HepG2 (cell line): ENCODE results near the gene CLBA1. TPM values are rescaled to one million over a fixed set of nuclear protein-coding genes. Genes with fewer than 3 reads are reported as not detected.

Experiments used
- AGO2 ChIP-seq: fragments of 200-400 bp; formaldehyde crosslinking; optimal IDR thresholded peaks from 2 replicates; pipeline ENCODE3; 2017; ENCODE audit warnings: mild to moderate bottlenecking, low read depth, low read length, moderate library complexity
- CBX5 ChIP-seq: sonication (generic); formaldehyde crosslinking; IDR thresholded peaks from 2 replicates; pipeline ENCODE4 v1.4.0; 2020; ENCODE audit warnings: missing genetic modification reagents, borderline replicate concordance
- HNRNPLL ChIP-seq: fragments of 200-400 bp; formaldehyde crosslinking; IDR thresholded peaks from 2 replicates; pipeline ENCODE4 v1.6.1; 2017; ENCODE audit warnings: mild to moderate bottlenecking, low read depth, low read length; ENCODE audit not compliant: poor library complexity, severe bottlenecking
- HOMEZ ChIP-seq: IDR thresholded peaks from 2 replicates; pipeline ENCODE4 v1.6.1; 2016; ENCODE audit warnings: low read depth
- HOXA9 ChIP-seq: sonication (generic); formaldehyde crosslinking; IDR thresholded peaks from 2 replicates; pipeline ENCODE4 v1.8.1; 2022; ENCODE audit warnings: missing genetic modification reagents, mild to moderate bottlenecking, moderate library complexity, borderline replicate concordance
- PHF8 ChIP-seq: sonication (generic); formaldehyde crosslinking; IDR thresholded peaks from 2 replicates; pipeline ENCODE4 v1.5.0; 2020; ENCODE audit warnings: missing genetic modification reagents
- RFX1 ChIP-seq: fragments of 450-650 bp; IDR thresholded peaks from 2 replicates; pipeline ENCODE4 v1.6.1; 2017
- ZBTB38 ChIP-seq: sonication (generic); formaldehyde crosslinking; IDR thresholded peaks from 2 replicates; pipeline ENCODE4 v1.5.1; 2020; ENCODE audit warnings: mild to moderate bottlenecking, missing genetic modification reagents
- ZFP36L1 ChIP-seq: sonication (generic); formaldehyde crosslinking; IDR thresholded peaks from 2 replicates; pipeline ENCODE4 v1.8.0; 2022; ENCODE audit warnings: mild to moderate bottlenecking, missing genetic modification reagents, moderate library complexity
- ZNF136 ChIP-seq: sonication (generic); formaldehyde crosslinking; IDR thresholded peaks from 2 replicates; pipeline ENCODE4 v1.8.1; 2022; ENCODE audit warnings: low read depth, mild to moderate bottlenecking, moderate library complexity, missing genetic modification reagents
- ZNF333 ChIP-seq: sonication (generic); formaldehyde crosslinking; IDR thresholded peaks from 2 replicates; pipeline ENCODE4 v1.4.0; 2020; ENCODE audit warnings: mild to moderate bottlenecking, missing genetic modification reagents, borderline replicate concordance
- ZNF580 ChIP-seq: IDR thresholded peaks from 2 replicates; pipeline ENCODE4 v1.6.1; 2016; ENCODE audit warnings: low read depth, borderline replicate concordance
- ZNF672 ChIP-seq: sonication (generic); formaldehyde crosslinking; IDR thresholded peaks from 2 replicates; pipeline ENCODE4 v1.8.1; 2022; ENCODE audit warnings: missing genetic modification reagents
- ZNF883 ChIP-seq: sonication (generic); formaldehyde crosslinking; IDR thresholded peaks from 2 replicates; pipeline ENCODE4 v1.5.1; 2020; ENCODE audit warnings: mild to moderate bottlenecking, missing genetic modification reagents; ENCODE audit errors: not compliant biosample characterization
- polyA plus RNA-seq, 8 experiments: library from polyadenylated mRNA; depleted of rRNA in 3 of 8; stranded (reverse) in 7 of 8; unstranded in 1 of 8; fragments of >200 nt; fragmentation: Illumina TruSeq in 4 of 8; extraction: Trizol in 4 of 8; gene quantifications; 2 replicates each; pipeline versions ENCODE4 v1.2.1 to v1.2.3, GENCODE V29; 2011 to 2016; ENCODE audit warnings: low read depth in 4 of 8, missing spikeins in 1 of 8, mixed read lengths in 1 of 8; ENCODE audit not compliant: insufficient read depth in 1 of 8
- total RNA-seq, 5 experiments: library from RNA; depleted of rRNA; stranded (reverse); fragments of >200 nt; fragmentation: Illumina TruSeq; extraction: Trizol; gene quantifications; 2 replicates each; pipeline ENCODE4 v1.2.3, GENCODE V29; 2016; ENCODE audit warnings: low read depth in 1 of 5
- TF ChIP-seq, protein P1 (sequence below), 2 experiments: sonication (generic) in 1 of 2; formaldehyde crosslinking in 1 of 2; IDR thresholded peaks; 2 replicates each; pipeline versions ENCODE4 v1.6.1 to v1.9.0; 2014 to 2022; ENCODE audit warnings: antibody characterized with exemption in 1 of 2, borderline replicate concordance in 1 of 2, inconsistent platforms in 1 of 2, low read depth in 1 of 2, missing genetic modification reagents in 1 of 2
- TF ChIP-seq, protein P2 (sequence below): sonication (generic); formaldehyde crosslinking; IDR thresholded peaks from 2 replicates; pipeline ENCODE4 v1.5.0; 2020; ENCODE audit warnings: mild to moderate bottlenecking, missing genetic modification reagents, moderate library complexity
- TF ChIP-seq, protein P3 (sequence below): sonication (generic); formaldehyde crosslinking; IDR thresholded peaks from 2 replicates; pipeline ENCODE4 v1.9.0; 2022; ENCODE audit warnings: missing genetic modification reagents, mild to moderate bottlenecking, borderline replicate concordance

Gene CLBA1
- total and polyA plus RNA-seq, 2 of the 13 experiments (the other 11 are each of a cell fraction or from before 2014, with no cell fraction given) = 1.2 to 1.4 TPM

DNA sequence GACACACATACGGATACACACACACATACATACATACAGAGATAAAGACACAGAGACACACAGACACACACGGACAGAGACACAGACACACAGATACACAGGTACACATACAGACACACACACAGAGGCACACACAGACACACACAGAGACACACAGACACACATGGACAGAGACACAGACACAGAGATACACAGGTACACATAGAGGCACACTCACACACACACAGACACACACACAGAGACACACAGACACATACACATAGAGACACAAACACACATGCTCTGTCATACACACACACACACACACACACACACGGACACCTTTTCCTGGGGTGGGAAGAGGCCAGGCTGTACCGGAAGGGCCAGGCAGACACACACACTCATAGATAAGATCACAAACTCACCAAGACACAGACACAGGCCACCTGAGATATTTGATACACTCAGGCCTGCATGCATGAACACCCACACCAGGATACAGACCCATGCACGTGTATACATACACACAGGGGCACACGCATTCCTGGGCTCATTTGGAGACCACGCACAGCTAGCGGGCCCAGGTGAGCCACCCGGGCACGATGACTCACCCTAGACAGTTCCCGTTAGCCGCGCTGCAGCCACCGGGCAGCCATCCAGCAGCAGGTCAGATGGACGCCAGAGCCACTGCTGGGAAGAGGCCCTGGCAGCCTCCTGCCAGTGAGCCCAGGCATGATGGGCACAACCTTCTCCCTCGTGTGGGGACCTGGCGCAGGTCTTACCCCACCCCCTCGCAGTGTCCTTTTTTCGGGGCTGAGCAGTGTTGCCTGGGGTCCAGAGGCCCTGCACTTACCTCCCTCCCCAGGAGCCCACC is 5.6 kb upstream of the CLBA1 start (continued):
- TF ChIP-seq, protein P1, sequence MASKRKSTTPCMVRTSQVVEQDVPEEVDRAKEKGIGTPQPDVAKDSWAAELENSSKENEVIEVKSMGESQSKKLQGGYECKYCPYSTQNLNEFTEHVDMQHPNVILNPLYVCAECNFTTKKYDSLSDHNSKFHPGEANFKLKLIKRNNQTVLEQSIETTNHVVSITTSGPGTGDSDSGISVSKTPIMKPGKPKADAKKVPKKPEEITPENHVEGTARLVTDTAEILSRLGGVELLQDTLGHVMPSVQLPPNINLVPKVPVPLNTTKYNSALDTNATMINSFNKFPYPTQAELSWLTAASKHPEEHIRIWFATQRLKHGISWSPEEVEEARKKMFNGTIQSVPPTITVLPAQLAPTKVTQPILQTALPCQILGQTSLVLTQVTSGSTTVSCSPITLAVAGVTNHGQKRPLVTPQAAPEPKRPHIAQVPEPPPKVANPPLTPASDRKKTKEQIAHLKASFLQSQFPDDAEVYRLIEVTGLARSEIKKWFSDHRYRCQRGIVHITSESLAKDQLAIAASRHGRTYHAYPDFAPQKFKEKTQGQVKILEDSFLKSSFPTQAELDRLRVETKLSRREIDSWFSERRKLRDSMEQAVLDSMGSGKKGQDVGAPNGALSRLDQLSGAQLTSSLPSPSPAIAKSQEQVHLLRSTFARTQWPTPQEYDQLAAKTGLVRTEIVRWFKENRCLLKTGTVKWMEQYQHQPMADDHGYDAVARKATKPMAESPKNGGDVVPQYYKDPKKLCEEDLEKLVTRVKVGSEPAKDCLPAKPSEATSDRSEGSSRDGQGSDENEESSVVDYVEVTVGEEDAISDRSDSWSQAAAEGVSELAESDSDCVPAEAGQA (IDR thresholded peaks at IDR 0.05; ENCODE audit: low read depth) = no peak
- TF ChIP-seq, protein P1 (CRISPR knock-in tag; IDR thresholded peaks at IDR 0.05; ENCODE audit: borderline replicate concordance) = no peak
- TF ChIP-seq HNRNPLL (peak; percentile 27), ZFP36L1 (CRISPR knock-in tag) (no peak), ZNF672 (CRISPR knock-in tag) (no peak), ZNF883 (CRISPR knock-in tag) (no peak), PHF8 (CRISPR knock-in tag) (no peak), HOXA9 (CRISPR knock-in tag) (no peak), RFX1 (no peak), ZNF580 (CRISPR knock-in tag) (no peak), ZNF136 (CRISPR knock-in tag) (no peak), ZNF333 (no peak), AGO2 (no peak), HOMEZ (no peak), CBX5 (no peak), ZBTB38 (no peak)
- TF ChIP-seq, protein P2, sequence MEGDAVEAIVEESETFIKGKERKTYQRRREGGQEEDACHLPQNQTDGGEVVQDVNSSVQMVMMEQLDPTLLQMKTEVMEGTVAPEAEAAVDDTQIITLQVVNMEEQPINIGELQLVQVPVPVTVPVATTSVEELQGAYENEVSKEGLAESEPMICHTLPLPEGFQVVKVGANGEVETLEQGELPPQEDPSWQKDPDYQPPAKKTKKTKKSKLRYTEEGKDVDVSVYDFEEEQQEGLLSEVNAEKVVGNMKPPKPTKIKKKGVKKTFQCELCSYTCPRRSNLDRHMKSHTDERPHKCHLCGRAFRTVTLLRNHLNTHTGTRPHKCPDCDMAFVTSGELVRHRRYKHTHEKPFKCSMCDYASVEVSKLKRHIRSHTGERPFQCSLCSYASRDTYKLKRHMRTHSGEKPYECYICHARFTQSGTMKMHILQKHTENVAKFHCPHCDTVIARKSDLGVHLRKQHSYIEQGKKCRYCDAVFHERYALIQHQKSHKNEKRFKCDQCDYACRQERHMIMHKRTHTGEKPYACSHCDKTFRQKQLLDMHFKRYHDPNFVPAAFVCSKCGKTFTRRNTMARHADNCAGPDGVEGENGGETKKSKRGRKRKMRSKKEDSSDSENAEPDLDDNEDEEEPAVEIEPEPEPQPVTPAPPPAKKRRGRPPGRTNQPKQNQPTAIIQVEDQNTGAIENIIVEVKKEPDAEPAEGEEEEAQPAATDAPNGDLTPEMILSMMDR (CRISPR knock-in tag) = no peak
- TF ChIP-seq, protein P3, sequence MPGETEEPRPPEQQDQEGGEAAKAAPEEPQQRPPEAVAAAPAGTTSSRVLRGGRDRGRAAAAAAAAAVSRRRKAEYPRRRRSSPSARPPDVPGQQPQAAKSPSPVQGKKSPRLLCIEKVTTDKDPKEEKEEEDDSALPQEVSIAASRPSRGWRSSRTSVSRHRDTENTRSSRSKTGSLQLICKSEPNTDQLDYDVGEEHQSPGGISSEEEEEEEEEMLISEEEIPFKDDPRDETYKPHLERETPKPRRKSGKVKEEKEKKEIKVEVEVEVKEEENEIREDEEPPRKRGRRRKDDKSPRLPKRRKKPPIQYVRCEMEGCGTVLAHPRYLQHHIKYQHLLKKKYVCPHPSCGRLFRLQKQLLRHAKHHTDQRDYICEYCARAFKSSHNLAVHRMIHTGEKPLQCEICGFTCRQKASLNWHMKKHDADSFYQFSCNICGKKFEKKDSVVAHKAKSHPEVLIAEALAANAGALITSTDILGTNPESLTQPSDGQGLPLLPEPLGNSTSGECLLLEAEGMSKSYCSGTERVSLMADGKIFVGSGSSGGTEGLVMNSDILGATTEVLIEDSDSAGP (CRISPR knock-in tag) = peak; percentile 30; the same call in 1 of the 2 replicates
